ENCODE data around the gene PLEKHG3.

PLEKHG3 gene

GRCh38 chr14:64766430-64767151 lies 62.4 kb downstream of the PLEKHG3 start:
- no peak for DNase-seq

DNA sequence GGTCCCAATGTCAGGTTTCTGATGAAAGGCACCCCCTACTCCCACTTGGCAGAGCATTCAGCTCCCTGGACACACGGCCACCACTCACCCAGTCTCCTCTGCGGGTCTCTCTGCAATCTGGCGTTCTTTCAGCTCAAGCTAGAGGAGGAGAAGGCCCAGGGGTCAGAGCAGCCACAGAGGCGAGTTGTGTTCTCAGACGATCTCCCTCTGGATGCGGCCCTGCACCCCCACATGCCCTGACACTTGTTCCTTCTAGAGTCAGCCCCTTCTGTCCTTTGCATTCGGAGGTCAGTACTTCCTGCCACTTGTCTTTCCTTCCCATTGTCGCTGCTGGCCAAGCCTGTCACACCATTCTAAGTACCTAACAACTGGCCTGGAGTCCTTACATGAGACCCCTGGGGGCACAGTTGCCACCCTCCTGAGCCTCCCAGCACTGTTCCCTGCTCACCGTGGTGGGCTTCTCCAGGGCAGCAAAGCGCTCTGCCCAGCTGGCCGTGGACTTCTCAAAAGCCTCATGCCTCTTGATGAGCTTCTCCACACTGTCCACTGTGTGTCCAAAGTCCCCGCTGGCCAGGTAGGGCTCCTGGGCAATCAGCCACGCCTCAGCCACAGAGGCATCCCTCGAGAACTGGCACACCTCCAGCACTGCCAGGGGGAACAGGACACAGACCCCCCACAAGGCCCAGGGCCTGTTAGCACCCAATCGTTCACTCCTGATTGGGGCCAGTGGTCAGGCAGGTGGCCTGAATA lies 63.2 kb downstream of the PLEKHG3 start:
- DNase-seq = no peak

GRCh38 chr14:64768401-64769095 lies 64.3 kb downstream of the PLEKHG3 start:
- DNase-seq = no peak

DNA sequence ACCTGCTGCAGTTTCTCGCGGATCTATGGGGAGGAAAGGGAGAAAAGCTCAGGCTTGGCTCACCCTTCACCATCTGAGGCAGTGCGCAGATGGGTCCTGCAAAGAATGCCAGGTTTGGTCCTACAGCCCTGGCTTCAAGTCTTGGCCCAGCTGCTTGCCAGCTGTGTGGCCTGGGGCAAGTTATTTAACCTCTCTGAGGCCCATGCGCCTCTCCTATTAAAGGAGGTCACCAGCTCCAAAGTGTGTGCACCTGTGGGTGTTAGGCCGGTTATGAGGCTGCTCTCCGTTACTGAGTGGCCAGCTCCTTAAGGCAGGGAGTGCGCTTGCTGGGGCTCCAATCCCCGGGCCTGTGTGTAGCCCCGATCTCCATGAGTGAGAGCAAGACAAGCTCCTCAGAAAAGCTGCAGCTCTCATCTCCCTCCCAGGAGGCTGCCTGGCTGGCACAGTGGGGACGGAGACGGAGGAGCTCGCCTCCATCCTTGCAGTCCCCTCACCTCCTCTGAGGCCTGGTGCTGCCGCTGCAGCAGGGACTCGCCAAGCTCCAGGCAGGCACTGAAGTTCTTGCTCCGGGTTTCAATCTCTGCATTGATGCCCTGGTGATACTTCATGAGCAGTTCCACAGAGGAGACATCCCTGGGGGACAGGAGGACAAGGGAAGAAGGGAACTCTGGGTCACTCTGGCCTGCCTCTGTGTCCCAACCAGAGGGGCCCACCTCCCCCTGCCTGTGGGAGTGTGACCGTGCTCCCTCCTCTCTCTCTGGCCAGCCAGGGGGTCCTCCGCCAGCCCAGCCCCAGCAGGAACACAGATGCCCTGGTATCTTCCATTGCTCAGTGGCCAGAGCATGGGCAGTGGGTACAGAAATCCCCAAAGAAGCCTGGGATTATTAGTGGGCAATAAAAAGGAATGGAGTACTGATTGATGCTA lies 65.1 kb downstream of the PLEKHG3 start:
- DNase-seq = no peak

DNA sequence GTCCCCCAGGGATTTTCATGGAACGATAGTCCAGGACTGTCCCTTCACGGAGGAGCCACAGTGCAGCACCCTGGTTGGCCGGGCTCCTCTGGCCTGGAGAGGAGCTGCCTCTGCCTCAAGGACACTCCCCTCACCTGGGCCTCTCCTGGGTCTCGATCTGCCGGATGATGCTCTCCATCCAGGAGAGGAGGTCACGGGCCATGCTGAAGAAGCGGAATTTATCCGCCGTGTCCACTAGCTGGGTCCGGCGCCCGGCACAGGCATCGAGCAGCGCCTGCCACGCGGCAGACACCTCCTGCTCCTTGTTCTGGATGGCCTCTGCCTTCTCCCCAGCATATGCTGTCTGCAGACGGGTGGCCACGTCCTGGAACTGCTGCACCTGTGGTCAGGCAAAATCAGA lies 66.5 kb downstream of the PLEKHG3 start:
- DNase-seq = no peak

- no peak for DNase-seq
Observed at GRCh38 chr14:64771161-64771560, 66.9 kb downstream of the PLEKHG3 start.

- no peak for DNase-seq
Observed at GRCh38 chr14:64772397-64772950, 68.2 kb downstream of the PLEKHG3 start.

DNA sequence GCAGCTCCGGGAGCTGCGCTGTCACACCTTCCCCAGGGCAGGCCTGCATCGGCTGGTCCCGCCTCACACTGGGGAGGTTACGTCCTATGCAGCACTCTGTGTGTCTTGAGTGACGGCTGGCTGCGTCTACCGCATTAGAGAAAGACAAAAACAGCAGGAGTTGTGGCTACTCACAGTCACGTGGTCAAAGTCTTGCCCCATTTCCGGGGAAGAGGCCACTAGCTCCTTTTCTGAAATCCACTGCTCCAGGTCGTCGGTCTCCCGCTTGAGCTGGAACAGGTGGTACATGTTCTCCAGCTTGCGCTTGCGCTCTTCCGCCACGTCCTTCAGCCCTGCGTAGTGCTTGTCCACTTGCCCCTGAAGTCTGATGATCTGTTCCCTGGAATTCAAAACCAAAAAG lies 68.8 kb downstream of the PLEKHG3 start:
- DNase-seq = no peak

- DNase-seq = no peak
Observed at GRCh38 chr14:64773577-64773976, 69.4 kb downstream of the PLEKHG3 start.

GRCh38 chr14:64774272-64774671 lies 70.0 kb downstream of the PLEKHG3 start:
- no peak for DNase-seq

- DNase-seq = no peak
Observed at GRCh38 chr14:64775081-64775777, 71.0 kb downstream of the PLEKHG3 start.

- no peak for DNase-seq
Observed at GRCh38 chr14:64777461-64777860, 73.2 kb downstream of the PLEKHG3 start.

DNA sequence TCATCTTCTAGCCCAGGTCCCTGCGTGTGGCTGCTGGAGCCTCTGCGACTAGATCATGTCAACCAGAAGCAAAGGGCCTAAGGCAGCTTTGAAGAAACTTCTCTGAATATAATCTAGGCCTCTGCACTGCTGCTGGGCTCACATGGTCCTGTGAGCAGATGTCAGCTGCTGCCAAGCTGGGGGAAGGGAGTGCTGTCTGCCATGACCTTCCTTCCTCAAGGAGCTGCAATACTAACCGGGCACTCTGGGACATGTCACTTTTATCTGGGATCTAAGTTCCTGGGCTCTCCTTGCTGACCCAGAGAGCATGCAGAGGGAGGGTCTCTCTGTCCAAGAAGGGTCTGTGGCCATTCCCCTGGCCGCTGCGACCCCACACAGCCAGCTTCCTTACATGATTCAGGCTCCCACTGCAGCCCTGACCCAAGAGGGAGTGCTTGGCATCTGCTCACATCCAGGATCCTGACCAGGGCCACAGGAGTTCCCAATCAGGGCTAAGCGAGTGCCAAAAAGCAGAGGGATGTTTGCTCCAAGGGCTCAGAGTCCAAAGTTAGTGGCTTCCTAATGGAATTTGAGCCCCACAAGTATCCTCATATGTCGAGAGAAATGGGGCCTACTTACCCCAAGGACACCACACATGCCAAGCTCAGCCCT lies 74.0 kb downstream of the PLEKHG3 start:
- DNase-seq = no peak

DNA sequence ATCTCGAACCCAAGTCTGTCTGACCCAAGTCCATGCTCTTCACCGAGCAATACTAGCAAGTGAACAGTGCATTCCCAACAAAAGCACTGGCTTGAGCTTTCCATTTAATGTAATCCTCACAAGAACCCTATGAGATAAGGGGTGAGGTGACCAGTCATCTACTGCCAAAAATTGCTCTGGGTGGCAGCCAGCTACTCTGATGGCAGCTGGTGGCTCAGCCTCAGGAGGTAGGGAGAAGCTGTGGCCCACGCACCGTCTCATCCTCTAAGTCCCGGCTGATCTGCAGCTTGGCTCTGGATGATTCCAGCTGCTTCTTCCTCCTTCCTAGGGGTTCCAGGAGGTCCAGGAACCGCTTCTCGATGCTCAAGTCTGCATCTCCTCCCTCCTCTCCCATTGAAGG lies 75.2 kb downstream of the PLEKHG3 start:
- no peak for DNase-seq

DNA sequence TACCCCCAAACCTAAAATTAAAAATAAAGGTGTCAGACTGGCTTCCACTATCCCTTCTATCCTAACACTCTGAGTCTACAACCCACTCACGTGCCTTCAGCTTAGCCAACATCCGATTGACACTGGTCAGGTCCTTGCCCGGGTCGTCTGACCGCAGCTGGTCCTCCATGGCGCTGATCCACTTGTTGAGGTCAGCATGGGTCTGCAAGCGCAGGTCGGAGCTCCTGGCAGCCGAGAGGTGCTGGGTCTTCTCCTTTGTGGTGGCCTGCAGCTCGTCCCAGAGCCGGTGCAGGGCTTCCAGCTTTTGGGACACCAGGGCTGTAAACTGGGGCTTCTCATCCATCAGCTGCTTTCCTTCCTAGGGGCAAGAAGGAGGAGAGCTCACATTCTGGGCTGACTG lies 78.0 kb downstream of the PLEKHG3 start:
- DNase-seq = no peak

DNA sequence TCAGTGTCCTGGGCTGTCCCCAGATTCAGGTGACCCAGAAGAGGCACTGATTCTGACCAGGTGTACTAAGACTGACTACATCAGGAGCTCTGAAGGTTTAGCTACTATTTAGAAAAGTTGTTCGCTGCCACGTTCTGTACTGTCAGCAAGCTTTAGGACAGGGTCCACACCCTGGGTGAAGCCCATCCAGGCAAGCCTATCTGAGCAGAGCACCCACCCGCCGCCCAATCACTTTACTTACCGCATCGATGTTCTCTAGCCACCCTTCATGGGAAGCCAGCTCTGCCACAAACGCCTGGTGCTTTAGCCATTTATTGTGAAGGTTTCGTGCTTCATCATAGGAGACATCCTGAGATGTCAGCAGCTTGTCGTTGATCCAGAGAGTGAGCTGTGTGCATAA lies 79.8 kb downstream of the PLEKHG3 start:
- DNase-seq = no peak

DNA sequence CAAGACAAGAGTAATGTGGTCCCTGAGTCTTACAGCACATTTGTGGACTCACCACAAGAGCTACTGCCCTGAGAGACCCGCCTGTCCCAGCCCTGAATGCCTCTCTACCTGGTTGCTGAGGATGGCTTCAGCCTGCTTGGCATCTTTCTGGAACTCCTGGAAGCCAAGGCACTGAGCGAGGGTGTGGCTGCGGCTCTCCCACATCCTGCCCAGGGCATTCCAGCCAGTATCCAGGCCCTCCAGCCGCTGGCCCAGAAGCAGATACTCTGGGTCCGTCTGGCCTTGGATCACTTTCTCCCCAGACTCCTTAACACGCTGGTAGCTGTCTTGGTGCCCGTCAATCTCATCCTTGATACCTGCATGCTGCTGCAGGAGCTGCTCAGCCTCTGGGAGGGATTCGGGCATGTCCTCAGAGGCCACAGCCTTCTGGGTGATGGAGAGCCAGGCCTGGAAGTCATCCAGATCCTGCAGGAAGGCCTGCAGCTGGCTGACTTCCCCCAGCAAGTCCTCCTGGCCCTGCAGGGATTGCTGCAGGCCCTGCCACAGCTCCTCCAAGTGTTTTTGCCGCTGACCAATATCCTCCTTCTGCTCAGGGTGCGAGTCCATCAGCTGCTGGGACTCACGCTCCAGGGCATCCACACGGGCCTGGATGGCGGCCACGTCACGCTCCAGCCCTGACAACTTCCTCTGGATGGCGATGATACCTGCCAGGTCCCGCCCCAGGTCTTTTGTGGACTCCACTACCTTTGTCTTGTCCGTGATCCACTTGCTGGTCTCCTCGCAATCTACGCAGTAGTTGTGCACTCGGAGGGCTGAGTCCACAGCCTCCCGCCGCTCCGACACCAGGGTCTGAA lies 82.3 kb downstream of the PLEKHG3 start:
- DNase-seq = no peak

- DNase-seq = no peak
Observed at GRCh38 chr14:64787619-64788018, 83.4 kb downstream of the PLEKHG3 start.

DNA sequence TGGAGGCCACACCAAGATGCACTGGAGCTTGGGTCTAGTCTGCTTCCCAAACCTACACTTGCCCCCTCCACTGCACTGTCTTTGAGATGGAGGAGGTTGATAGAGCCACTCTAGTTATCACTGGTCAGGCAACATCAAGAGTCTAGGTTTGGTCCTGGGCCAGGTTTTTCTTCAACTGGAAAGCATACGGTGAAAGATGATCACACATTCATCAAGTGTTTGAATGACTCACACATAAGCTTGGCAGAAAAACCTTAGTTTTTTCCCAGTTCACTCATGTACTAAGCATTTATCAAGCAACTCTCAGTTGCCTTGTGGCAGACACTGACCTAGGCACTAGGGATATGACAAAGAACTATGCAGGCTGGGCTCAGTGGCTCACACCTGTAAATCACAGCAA lies 84.5 kb downstream of the PLEKHG3 start:
- DNase-seq = no peak

GRCh38 chr14:64789696-64790095 lies 85.5 kb downstream of the PLEKHG3 start:
- DNase-seq = no peak
